ENCODE results near the gene CLEC19A.

- TF ChIP-seq JUNB (IDR thresholded peaks at IDR 0.05; ENCODE audit: unreplicated experiment) (no peak), POLR2AphosphoS5 (IDR thresholded peaks at IDR 0.05; ENCODE audit: low read depth) (no peak), CTCF (conservative IDR thresholded peaks at IDR 0.05; ENCODE audit: low read depth in 2 of 2) (no peak)
These were observed 62.6 kb downstream of the CLEC19A start for GRCh38 chr16:19348125-19348524.
